CD4-positive, alpha-beta T cell (primary cell): Measurements from ENCODE around the gene P2RX7. TPM values are rescaled to one million over a fixed set of nuclear protein-coding genes. Genes with fewer than 3 reads are reported as not detected.
"Not testable (repeated sequence)": the region's sequence is repeated elsewhere in the genome, so short reads cannot be mapped to it uniquely, and the experiment has no call there.

ENCODE experiments used
- ATAC-seq: fragments of 200-7000 bp; cut with Tn5 transposase; one replicate; pipeline ENCODE4 v1.10.0; 2022; ENCODE audit warnings: mild to moderate bottlenecking; ENCODE audit not compliant: poor library complexity
- CTCF ChIA-PET: fragments of 350-600 bp; sonication (Branson Sonifier 250); formaldehyde crosslinking; loops from one replicate; lab custom pipeline; 2021; ENCODE audit warnings: antibody characterized with exemption, inconsistent platforms; lab: Charles Lee
- POLR2A ChIA-PET: fragments of 350-600 bp; sonication (Branson Sonifier 250); formaldehyde crosslinking; loops from one replicate; lab custom pipeline; 2021; ENCODE audit warnings: antibody characterized with exemption, inconsistent platforms; lab: Charles Lee
- DNase-seq, 14 experiments: peaks; one replicate each; pipeline ENCODE4 v3.0.0-alpha.2; 2013 to 2020; ENCODE audit warnings: mixed read lengths in 2 of 14
- H3K27ac ChIP-seq, 2 donors: one replicate each; pipeline versions ENCODE4 v1.5.1 to v1.7.0; 2013; ENCODE audit warnings: low read length in 2 of 2, low read depth in 1 of 2, mild to moderate bottlenecking in 1 of 2
- H3K27me3 ChIP-seq, 2 experiments: 1 replicate in 1 of 2; 2 replicates in 1 of 2; pipeline versions ENCODE4 v1.6.1 to v1.7.0; 2013; ENCODE audit warnings: low read length in 2 of 2, control low read depth in 1 of 2, mild to moderate bottlenecking in 1 of 2, moderate library complexity in 1 of 2; ENCODE audit not compliant: insufficient read depth in 2 of 2, control insufficient read depth in 1 of 2
- H3K36me3 ChIP-seq: one replicate; pipeline ENCODE4 v1.6.1; 2013; ENCODE audit warnings: low read length, control low read depth; ENCODE audit not compliant: insufficient read depth
- H3K4me1 ChIP-seq: one replicate; pipeline ENCODE4 v1.6.1; 2013; ENCODE audit warnings: low read length, control low read depth; ENCODE audit not compliant: insufficient read depth
- H3K4me3 ChIP-seq: one replicate; pipeline ENCODE4 v1.5.1; 2013; ENCODE audit warnings: mild to moderate bottlenecking, low read length, moderate library complexity
- H3K9me3 ChIP-seq, 2 experiments: 1 replicate in 1 of 2; 2 replicates in 1 of 2; pipeline versions ENCODE4 v1.6.1 to v1.7.0; 2013; ENCODE audit warnings: low read length in 2 of 2, mild to moderate bottlenecking in 2 of 2, control low read depth in 1 of 2, moderate library complexity in 1 of 2; ENCODE audit not compliant: control insufficient read depth in 1 of 2, insufficient read depth in 1 of 2
- H3K27ac Mint-ChIP-seq: one replicate; pipeline ENCODE4 v1.8.0; 2020; ENCODE audit warnings: mixed read lengths
- H3K27me3 Mint-ChIP-seq: one replicate; pipeline ENCODE4 v1.8.0; 2021; ENCODE audit warnings: mixed read lengths
- H3K36me3 Mint-ChIP-seq: one replicate; pipeline ENCODE4 v1.8.0; 2021; ENCODE audit warnings: low read depth, mixed read lengths
- H3K4me1 Mint-ChIP-seq: one replicate; pipeline ENCODE4 v1.8.0; 2021; ENCODE audit warnings: low read depth, mixed read lengths
- H3K4me3 Mint-ChIP-seq: one replicate; pipeline ENCODE4 v1.8.0; 2020; ENCODE audit warnings: mild to moderate bottlenecking, mixed read lengths
- H3K9me3 Mint-ChIP-seq: one replicate; pipeline ENCODE4 v1.8.0; 2020; ENCODE audit warnings: mixed read lengths
- CTCF ChIP-seq: fragments of 200-600 bp; IDR thresholded peaks from one replicate; pipeline ENCODE4 v1.8.0; 2022; ENCODE audit warnings: antibody characterized with exemption, mild to moderate bottlenecking
- intact Hi-C, 2 experiments: fragments of 100-400 bp; cut with DNase I in 1 of 2; cut with micrococcal nuclease in 1 of 2; formaldehyde crosslinking; loops; one replicate each; pipeline versions ENCODE4 v1.15.1 to v1.9.0; 2023 to 2025; cut with DNase I, micrococcal nuclease
- total RNA-seq, 174 experiments: library from RNA in 2 of 174; stranded (reverse) in 2 of 174; gene quantifications; one replicate each; pipeline ENCODE4 v1.2.3 and lab custom pipeline; 2021 to 2026

Gene P2RX7
- total RNA-seq, 2 experiments from 2014 or later = 4.6 to 4.8 TPM

DNA sequence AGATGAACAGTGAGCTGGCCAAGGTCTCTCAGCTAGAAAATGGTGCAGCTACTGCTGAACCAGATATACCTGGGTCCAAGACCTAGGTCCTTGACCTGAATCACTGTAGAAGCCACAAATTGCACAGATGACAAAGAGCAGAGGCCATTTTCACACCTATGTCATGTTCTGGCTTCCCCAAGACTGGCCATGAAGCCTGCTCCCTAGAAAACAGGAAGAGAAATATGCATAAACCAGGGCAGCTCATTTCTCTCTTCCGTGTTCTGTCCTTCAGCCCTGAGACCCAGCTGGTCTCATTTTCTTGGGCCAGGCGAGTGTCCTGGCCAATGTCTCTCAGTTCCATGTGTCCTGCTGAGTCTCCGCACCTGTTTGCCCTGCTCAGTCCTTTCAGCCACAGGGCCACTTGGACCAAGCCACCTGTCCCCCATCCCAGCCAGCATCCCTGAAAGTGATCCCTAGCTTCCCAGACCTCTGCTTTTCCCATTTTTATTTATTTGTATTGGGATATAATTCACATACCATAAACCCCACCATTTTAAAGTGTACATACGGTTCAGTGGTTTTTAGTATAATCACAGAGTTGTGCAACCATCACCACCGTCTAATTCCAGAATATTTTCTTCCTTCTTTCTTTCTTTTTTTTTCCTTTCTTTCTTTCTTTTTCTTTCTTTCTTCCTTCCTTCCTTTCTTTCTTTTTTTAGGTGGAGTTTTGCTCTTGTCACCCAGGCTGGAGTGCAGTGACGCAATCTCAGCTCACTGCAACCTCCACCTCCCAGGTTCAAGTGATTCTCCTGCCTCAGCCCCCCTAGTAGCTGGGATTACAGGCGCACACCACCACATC is 27.0 kb downstream of the P2RX7 start:
- Histone ChIP-seq H3K36me3 (peaks cover 16% of the 10 kb centered on the region), H3K9me3 (no peaks in the 10 kb centered on the region), H3K4me3 (no peak overlapping the region), H3K27ac (no peak overlapping the region), H3K4me1 (no peaks in the 10 kb centered on the region), H3K27me3 (no peaks in the 10 kb centered on the region)
- Mint-ChIP-seq H3K9me3 (no peaks in the 10 kb centered on the region), H3K4me3 (no peak overlapping the region), H3K4me1 (no peaks in the 10 kb centered on the region), H3K27ac (no peak overlapping the region), H3K27me3 (no peaks in the 10 kb centered on the region), H3K36me3 (peaks cover 23% of the 10 kb centered on the region)
- ATAC-seq (no peak), DNase-seq (peak in 3 of 14 experiments; percentile 3 to 28 (median 22))
- TF ChIP-seq CTCF = no peak
- CTCF ChIA-PET = no interaction called here
- intact Hi-C loops = no loop called here
- POLR2A ChIA-PET = no interaction called here

DNA sequence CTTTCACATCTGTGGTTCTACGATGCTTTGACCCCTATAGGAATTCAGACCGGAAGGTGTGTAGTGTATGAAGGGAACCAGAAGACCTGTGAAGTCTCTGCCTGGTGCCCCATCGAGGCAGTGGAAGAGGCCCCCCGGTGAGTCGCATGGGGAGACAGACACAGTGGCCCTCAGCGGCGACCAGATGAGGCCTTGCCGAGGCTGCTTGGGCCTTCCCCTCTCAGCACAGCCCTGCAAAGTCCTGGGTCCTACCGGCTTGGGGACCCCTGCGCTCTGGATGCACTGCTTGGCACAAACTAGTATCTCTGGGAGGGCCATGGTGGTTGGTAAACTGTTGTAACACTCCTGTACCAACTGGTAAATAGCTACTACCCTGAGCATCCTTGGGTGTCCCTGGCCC is 29.7 kb downstream of the P2RX7 start:
- peaks cover 15% of the 10 kb centered on the region for H3K36me3 ChIP-seq
- DNase-seq = no peak
- no peak overlapping the region for H3K4me3 ChIP-seq
- ATAC-seq = no peak
- Mint-ChIP-seq H3K4me1 (no peaks in the 10 kb centered on the region), H3K27me3 (no peaks in the 10 kb centered on the region), H3K27ac (no peak overlapping the region), H3K4me3 (no peak overlapping the region), H3K36me3 (peaks cover 28% of the 10 kb centered on the region), H3K9me3 (no peaks in the 10 kb centered on the region)
- intact Hi-C loops = no loop called here
- no peaks in the 10 kb centered on the region for H3K4me1 ChIP-seq
- H3K27ac ChIP-seq = no peak overlapping the region
- ChIA-PET CTCF (no interaction called here), POLR2A (no interaction called here)
- TF ChIP-seq CTCF = no peak
- no peaks in the 10 kb centered on the region for H3K9me3 ChIP-seq
- H3K27me3 ChIP-seq = no peaks in the 10 kb centered on the region

DNA sequence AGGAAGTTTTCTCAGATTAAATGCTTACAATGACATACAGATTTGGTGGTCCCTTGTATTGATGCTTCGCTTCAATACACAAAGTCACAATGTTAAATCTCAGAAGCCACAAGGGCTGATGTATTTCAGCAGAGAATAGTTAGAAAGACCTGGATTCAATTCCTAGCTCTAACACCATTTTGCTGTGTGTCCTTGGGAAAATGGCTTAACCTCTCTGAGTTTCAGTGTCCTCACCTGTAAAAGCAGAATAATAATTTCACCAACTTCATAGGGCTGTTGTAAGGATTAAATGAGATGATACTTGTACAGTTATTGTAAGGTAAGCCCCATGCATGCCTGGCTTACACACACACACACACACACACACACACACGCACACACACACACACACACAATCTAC is 30.3 kb downstream of the P2RX7 start:
- CTCF ChIA-PET = no interaction called here
- intact Hi-C loops = no loop called here

GRCh38 chr12:121164839-121165238 is 32.2 kb downstream of the P2RX7 start:
- H3K4me1 ChIP-seq, H3K4me1 Mint-ChIP-seq, H3K27me3 ChIP-seq, H3K9me3 ChIP-seq, POLR2A ChIA-PET, intact Hi-C loops, H3K27me3 Mint-ChIP-seq, CTCF ChIA-PET, H3K4me3 ChIP-seq, H3K4me3 Mint-ChIP-seq, ATAC-seq, DNase-seq, H3K27ac Mint-ChIP-seq, H3K27ac ChIP-seq, H3K9me3 Mint-ChIP-seq: not testable (repeated sequence)
- H3K36me3 Mint-ChIP-seq = peaks cover 25% of the 10 kb centered on the region
- peaks cover 17% of the 10 kb centered on the region for H3K36me3 ChIP-seq

More for the DNA sequence above, 30.3 kb downstream of the P2RX7 start:
- no peak for TF ChIP-seq CTCF
- ATAC-seq = no peak
- POLR2A ChIA-PET = no interaction called here
- Histone ChIP-seq H3K4me1 (no peaks in the 10 kb centered on the region), H3K4me3 (no peak overlapping the region), H3K36me3 (peaks cover 14% of the 10 kb centered on the region), H3K27ac (no peak overlapping the region), H3K9me3 (no peaks in the 10 kb centered on the region), H3K27me3 (no peaks in the 10 kb centered on the region)
- no peaks in the 10 kb centered on the region for H3K4me1 Mint-ChIP-seq
- no peaks in the 10 kb centered on the region for H3K27me3 Mint-ChIP-seq
- H3K27ac Mint-ChIP-seq = no peak overlapping the region
- peaks cover 24% of the 10 kb centered on the region for H3K36me3 Mint-ChIP-seq
- no peak overlapping the region for H3K4me3 Mint-ChIP-seq
- H3K9me3 Mint-ChIP-seq = no peaks in the 10 kb centered on the region
- DNase-seq = no peak
